Measurements from ENCODE around the gene LCE7A. TPM values are rescaled to one million over a fixed set of nuclear protein-coding genes. Genes with fewer than 3 reads are reported as not detected.

The LCE7A gene, protein sequence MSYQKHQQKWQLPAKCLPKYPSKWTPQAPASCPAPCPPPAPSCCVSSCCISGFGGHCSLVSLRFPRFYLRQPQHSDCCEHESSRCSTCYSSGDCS
- not detected in 2 replicates for total RNA-seq (2014; rRNA removed; shearing (Covaris generic))
- not detected in 2 replicates for polyA plus RNA-seq (2014; cell fraction: nucleus; rRNA removed)

DNA sequence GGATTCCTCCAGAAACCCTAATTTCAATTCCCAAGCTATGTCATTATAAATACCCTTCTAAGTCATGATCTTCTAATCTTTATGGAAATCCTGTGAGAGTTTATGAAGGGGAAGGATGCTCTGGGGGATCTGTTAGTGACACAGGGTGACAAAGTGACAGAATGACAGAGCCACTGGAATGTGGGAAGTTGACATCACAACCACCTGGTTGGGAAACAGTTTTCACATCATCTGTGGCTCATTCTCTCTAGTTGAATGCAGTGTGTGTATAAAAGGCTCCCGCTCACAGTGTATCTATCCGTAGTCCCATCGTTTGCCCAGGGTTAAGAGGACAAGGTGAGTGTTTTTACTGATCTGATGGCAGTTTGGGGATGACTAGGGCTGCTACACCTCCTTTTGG is at the start of gene LCE7A:
TSS of gene LCE7A (plus strand) at position 301 of the 400 bp plus-strand sequence. CDS start 702 bp downstream, outside the sequence.
- DNase-seq (ENCODE audit: extremely low read depth, low read depth): no peak

DNA sequence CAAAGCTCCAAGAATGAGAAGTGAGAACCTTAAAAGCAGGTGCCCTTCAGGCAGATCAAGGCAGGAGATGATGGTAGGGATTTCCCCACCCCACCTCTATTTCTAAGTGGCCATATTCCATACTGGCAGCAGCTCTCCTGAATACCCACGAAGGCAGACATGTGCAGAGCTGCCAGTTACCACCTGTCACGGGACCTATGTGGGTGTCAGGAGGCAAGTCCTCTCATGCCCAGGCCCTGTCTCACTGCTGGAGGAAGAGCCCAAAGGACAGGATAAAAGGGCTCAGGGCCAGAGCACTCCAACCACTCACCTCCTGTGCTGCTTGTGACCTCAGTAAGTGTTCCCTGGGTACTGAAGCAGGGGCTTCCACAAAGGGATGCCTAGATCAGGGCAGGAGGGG is 48.7 kb upstream of the LCE7A start:
- DNase-seq (ENCODE audit: extremely low read depth, low read depth): no peak

DNA sequence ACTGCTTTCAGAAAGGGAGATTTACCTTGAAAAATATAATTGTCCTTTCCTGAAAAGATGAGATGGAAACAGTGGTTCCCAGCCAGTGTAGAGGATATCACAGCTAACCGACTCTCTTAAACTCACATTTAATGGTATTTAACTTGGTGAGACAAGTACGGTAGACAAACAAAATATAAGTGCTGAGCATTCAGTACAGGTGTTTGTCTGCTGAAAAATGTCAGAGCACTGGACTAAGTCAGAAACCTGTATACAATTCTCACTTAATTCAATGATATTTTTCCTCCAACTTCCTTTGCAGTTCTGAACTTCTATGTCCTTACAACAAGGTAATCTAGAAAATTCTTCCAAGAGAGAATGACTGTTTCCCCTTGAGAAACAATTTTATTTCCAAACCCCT is 48.1 kb upstream of the LCE7A start, which contains the start of gene LCE1B:
TSS of gene LCE1B (plus strand) at position 301 of the 400 bp plus-strand sequence. CDS start 476 bp downstream, outside the sequence.
- DNase-seq (ENCODE audit: extremely low read depth, low read depth): no peak

DNA sequence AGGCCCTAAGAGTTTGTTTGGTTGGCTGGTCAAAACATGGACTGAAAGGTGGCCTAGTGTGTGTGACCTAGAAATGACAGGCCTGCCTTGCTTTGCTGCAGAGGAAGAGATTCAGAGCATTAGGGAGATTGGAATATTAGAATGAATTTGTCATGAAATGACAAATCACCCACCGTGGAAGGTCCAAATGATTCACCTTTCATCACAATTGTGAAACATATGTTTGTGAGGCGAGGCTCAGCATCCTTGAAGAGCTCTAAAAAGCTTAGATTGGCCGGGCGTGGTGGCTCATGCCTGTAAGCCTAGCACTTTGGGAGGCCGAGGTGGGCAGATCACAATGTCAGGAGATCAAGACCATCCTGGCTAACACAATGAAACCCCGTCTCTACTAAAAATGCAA is 42.5 kb upstream of the LCE7A start:
- DNase-seq (ENCODE audit: extremely low read depth, low read depth): no peak

DNA sequence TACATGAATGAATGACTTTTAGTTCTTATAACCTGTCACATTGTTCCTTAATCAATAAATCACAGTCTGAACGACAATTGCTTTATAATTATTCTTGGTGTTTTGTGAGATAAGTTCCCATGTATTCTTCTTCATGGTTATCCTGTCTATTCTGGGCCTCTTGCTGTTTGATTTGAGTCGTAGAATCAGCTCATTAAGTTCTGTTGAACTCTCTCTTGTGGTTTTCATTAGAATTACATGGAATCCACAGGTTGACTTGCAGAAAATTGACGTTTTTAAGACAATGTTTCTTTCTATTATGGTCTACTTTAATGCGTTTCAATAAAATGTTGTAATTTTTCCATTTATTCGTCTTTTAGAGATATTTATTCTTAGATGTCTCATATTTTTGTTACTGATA is 36.5 kb upstream of the LCE7A start:
- no peak for DNase-seq (ENCODE audit: extremely low read depth, low read depth)

DNA sequence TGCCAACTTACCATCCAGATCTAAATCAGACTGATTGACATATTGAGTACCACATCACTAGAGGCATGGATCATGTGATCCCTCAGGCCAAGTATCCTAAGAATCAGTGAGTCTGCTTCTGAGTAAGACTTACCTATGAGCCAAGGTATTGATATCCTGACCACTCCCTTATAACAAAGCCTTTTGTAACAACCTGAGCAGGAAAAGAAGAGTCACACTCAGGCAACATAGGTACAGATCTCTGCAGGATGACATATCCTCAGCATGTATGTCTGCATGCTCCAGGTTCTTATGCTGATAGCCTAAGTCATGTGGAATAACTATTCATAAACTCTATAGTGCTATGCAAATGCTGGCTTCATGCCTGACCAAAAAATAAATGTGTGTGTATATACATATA is 34.8 kb upstream of the LCE7A start:
- no peak for DNase-seq (ENCODE audit: extremely low read depth, low read depth)

DNA sequence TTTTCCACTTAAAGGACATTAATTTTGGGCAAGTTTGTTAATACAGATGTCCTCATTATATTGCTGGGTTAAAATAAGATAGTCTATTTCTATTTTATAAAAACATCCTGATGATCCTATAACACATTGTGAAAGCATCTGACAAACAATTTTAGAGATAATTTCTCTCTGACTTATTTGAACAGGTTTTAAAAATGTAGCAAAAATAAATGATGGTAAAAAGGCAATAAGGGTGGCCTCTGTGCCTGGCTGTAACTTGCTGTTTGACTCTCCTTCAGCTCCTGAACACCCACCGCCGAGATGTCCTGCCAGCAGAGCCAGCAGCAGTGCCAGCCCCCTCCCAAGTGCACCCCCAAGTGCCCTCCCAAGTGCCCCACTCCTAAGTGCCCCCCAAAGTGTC is 32.6 kb upstream of the LCE7A start, which contains the start of gene LCE1A:
TSS of gene LCE1A (plus strand) at position 301 of the 400 bp plus-strand sequence. CDS start at position 301, 0 bp downstream.
- no peak for DNase-seq (ENCODE audit: extremely low read depth, low read depth)

DNA sequence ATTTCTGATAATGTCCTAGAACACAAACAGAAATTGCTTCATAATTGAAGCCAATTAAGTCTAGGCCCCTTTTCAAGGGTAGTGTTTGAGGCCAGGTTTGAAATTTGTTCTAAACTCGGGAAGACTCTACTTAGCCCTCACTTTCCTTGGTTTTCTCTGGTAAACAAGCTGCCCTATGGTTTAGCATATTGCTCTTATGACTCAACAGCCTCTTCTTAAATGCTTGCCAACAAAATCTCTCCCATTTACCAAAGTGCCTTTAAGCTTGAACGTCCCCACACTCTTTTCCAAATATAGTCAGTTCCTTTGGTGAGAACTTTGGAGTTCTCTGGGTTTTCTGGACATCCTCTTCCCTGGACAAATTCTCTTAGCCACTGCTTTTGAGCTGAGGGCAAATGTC is 22.9 kb upstream of the LCE7A start:
- DNase-seq (ENCODE audit: extremely low read depth, low read depth): no peak

DNA sequence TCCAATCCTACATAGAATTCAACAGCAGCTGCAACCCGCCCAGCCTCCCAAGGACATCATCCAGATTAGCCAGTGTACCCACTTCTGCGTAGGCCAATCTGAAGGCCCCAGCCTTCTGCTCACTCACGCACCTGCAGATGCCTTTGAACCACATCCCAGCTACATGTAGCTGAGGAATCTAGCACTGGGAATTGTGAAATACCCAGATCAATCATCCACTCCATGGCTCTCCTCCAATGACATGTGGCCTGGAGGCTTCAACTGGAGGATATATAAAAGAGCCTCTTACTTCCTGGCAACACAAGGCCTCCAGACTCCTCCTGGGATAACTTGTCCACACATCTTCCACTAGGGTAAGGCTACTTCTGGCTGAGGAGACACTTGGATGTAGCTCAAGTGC is 17.2 kb upstream of the LCE7A start, which contains the start of gene LCE6A:
TSS of gene LCE6A (plus strand) at position 301 of the 400 bp plus-strand sequence. CDS start 665 bp downstream, outside the sequence.
- no peak for DNase-seq (ENCODE audit: extremely low read depth, low read depth)

DNA sequence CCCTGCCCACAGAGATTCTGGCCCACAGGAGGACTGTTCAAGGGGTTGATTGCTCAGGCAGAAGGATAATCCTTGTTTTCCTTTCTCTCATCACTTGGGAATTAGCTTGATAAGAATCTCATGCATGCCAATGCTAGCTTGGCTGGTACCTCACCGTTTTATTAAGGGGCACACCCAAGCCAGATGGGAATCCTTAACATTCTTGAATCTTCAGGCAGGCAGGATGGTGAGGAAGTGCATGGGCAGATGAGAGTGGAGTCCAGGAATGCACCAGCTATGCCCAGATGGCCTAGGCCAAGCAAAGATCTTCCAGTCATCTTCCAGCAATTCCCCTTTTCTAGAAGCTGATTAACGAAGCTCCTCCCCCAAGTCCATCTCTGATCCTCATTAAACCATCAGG is 4.1 kb upstream of the LCE7A start:
- DNase-seq (ENCODE audit: extremely low read depth, low read depth): no peak

DNA sequence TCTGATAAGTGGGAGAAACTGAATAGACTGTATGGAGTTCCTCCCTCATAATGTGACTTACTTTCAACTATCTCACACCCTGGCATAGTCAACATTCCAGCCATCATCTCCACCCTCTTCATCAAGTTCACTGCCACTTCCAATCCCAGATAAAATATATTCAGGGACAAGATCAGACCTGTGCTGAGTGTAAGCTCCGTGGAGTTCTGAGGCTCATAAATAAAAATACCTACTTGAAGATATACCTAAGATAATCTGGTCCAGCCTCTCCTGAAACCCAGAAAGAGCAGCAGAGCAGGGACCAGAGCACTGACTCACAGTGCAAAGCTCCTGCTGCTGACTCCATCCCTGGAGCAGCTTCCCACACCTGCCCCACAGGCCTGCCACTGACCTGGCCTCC is 1.7 kb upstream of the LCE7A start:
- DNase-seq (ENCODE audit: extremely low read depth, low read depth): no peak

DNA sequence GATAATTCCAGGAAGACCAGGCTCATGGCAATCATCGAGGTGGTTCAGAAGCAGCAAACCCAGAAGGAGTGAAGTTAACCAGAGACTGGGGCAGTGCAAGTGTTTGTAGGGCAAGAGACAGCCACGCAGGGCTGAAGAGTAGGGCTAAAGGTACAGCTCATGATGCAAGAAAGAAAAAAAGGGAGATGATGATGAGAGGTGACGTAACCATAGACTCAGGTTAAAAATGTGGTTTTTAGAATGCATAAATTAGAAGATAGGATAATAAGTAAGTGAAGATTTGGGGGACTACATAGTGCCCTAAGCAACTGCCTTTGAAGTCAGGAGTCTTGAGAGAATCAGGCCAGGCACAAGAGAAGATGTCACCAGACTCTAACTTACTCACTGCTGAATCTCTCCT is 333 bp downstream of the LCE7A start:
- no peak for DNase-seq (ENCODE audit: extremely low read depth, low read depth)

DNA sequence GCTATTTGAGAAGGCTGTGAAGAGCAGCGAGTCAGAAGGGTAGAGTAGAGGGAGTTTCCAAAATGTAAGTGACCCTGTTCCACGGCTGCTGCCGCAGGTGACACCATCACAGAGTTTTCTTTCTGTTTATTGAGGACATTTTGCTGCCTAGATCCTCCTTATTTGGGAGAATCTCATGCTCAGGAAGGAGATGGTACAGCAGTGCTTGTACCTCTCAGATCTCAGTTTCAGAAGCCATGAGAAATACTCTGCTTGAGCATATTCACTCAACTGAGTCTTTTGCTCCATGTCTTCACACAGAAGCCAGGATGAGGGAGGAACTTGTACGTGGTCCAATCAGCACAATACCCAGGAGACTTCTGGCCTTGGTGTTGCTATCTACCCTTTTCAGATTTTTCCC is 1.6 kb downstream of the LCE7A start:
- DNase-seq (ENCODE audit: extremely low read depth, low read depth): no peak

DNA sequence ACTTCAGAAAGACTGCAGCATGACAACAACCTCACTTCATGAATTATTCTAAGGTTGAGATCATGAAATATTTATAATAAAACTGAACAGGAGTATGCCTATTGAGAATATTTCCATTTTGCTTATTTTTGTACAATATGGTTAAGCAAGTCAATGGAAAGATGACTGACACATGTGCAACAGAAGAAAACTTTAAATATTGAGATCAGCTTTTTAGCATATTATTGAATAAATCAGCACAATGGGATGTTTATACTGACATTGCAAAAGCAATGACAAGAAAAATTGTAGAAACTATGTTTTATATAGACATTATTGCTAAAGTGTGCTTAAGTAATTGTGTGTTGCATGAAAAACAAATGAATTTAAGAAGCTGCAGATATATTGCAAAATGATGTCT is 4.6 kb downstream of the LCE7A start:
- DNase-seq (ENCODE audit: extremely low read depth, low read depth): no peak

DNA sequence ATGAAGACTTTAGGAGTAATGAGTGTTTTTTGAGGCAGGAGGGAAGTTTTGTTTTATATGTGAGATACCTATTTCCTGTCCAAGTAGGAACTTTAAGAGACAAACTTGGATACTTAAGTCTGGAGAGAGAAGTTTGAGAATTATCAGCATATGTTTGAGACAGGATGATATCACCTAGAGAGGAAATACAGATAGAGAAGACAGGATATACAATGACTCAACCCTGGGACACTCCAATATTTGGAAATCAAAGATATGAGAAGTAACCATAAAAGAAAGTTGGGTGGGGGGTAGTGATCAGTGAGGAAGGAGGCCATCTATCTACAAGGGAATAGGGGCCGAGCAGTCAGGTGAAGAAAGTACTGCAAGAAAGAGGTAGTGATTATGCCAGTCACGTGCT is 6.5 kb downstream of the LCE7A start:
- DNase-seq (ENCODE audit: extremely low read depth, low read depth): no peak

DNA sequence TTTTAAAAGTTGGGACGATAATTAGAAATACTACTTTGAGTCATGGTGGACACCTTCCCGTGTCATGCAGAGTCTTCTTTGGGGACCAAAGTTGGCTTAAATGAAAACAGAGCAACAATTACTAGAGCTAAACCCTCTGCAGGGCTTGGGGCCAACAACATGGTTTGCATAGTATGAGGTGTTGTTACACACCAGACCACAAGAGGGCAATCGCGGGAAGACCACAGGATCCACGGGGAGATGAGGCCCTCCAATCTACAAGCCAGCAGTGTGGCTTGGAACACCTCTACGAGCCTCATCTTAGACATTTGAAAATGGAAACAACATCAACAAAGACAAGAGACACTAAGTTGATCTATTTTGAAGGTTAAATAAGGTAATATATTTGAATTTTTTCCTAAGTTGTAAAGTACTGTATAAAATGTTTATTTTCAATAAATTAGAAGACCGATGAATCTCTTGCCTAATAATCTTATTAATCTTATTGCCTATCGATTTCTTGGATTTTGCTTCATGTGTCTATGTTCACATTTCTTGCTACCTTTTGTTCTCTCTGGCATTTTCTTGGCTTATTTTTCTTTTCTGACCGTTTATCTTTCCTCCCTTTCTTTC is 10.1 kb downstream of the LCE7A start:
- DNase-seq (ENCODE audit: extremely low read depth, low read depth): peak; percentile 80

DNA sequence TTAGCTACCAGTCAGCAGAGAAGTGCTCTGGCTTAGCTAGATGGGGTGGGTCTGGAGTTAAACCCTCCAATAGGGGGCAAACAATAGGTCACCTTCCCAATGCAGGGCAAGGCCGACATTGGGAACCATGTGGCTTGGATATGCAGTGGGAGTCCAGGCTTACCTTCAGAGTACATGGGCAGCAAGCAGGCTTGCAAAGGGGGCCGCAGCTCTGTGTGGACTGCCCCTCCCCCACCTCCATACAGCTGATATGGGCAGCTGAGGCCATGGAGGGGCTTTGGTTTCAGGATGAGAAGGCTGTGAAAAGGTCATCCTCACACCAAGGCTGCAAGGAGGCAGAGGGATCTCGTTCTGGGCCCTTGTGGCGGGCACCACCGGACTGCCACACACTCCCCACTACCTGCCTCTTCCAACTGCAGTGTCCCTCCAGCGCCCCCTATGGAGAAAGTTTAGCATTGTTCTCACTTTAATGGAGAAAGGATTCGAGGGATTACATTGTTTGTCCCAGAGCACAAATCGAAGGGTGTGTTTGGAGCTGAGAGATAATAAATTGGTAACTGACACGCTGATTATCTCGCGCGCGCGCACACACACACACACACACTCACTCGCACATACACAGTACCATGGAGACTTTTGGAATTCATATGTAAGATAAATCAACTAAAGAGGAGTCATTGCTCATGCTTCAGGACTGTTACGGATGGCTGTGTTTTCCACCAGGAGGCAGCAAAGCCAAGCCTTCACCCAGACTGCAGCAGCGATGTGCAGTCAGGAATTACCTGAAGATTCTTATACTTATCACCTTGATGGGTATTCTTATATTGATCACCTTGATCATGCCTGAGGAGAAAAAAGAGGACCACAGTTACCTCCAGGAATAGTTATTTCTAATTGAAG is 11.3 kb downstream of the LCE7A start:
- DNase-seq (ENCODE audit: extremely low read depth, low read depth): peak; percentile 33

DNA sequence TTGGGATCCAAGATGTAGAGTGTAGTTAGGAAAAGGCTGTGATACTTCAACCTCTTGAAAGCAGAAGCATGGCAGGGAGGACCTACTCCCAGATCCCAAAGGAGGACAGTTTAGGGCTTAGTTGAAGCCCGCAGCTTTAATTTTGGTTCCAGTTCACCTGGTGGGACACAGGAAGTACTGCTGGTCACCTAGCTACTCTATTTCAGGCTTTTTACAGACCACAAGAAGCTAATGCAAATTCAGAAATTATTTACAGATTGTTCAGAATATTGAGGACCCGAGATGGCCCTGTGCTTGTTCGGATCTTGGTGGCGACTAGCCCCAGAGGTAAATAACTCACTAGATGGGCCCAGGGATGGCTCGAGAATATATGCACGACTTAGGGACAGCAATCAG is 11.9 kb downstream of the LCE7A start:
- no peak for DNase-seq (ENCODE audit: extremely low read depth, low read depth)

DNA sequence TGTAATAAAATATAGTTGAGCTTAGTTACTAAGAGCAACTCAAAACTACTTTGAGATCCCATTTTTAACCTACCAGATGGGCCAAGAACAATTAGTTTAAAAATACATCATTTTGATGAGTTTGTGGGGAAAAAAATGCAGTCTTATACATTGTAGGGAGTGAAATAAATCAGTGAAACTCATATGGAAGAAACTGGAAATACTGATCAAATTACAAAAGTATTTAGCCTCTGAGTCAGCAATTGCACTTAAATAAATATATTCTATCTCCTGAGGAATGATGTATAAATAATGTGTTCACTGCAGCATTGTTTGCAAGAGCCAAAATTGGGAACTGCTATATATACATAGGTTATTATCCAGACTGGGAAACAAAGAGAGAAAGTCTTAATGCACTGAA is 13.7 kb downstream of the LCE7A start:
- DNase-seq (ENCODE audit: extremely low read depth, low read depth): no peak

DNA sequence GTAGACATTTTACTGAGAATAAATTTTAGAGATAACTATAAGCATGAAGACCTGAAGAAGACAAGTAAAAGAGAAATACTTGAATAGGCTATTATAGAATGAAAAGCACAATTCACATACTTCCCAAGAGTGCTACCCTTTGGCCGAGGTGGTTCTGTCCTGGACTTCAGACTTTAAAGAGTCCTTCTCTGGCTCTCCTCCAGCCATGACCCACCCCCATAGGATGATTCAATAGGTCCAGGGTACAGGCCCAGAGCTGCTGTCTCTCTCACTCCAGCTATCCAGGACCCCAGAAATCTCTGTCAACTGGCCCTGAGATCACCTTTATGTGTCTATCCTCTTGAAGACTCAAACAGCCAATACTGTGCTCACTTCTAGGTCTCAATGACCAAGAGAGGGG is 17.0 kb downstream of the LCE7A start:
- no peak for DNase-seq (ENCODE audit: extremely low read depth, low read depth)

DNA sequence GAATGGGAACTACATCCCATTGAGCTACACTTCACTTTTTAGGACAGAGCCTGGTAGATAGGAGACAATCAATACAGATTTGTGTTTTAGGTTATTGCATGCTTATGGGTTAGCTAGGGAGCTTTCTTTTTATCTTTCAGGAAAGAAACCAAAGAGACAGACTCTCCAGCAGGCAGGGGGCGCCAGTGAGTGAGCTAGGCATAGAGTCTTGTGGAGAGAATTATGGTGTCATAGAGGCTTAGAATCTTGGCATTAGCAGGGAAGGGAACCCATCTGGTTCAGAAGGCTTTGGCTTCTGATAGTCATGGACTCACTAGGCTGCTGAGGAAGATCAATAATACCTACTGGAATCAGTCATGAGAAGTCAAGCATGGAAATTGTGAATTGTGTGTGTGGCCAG is 18.2 kb downstream of the LCE7A start, which contains the start of gene SMCP:
TSS of gene SMCP (plus strand) at position 281 of the 400 bp plus-strand sequence. CDS start 6,101 bp downstream, outside the sequence.
- DNase-seq (ENCODE audit: extremely low read depth, low read depth): no peak
